Occipital lobe (tissue), 2 donors: ENCODE measurements around the gene SOX8. TPM values are rescaled to one million over a fixed set of nuclear protein-coding genes. Genes with fewer than 3 reads are reported as not detected.
A peak's percentile ranks its signal among the peaks of the same experiment; 100 is the strongest.

Source experiments
- DNase-seq: peaks from one replicate; lab custom pipeline; 2025; lab: John Stamatoyannopoulos, UW
- total RNA-seq: library from RNA; depleted of rRNA; stranded (reverse); fragments of >200 nt; gene quantifications from one replicate; pipeline ENCODE4 v1.2.3, GENCODE V29; 2014

SOX8 gene
- total RNA-seq, 1 donor from 2014 or later = 20.1 TPM

- no peak for DNase-seq
Observed at GRCh38 chr16:1005286-1005685, 23.7 kb downstream of the SOX8 start.

GRCh38 chr16:1006781-1007180, 25.2 kb downstream of the SOX8 start:
- no peak for DNase-seq

GRCh38 chr16:1007284-1007850, 25.8 kb downstream of the SOX8 start:
- DNase-seq = no peak

GRCh38 chr16:1008085-1008484, 26.5 kb downstream of the SOX8 start:
- no peak for DNase-seq

GRCh38 chr16:1009358-1010150, 28.0 kb downstream of the SOX8 start:
- DNase-seq = no peak

- DNase-seq = no peak
Observed at GRCh38 chr16:1010251-1010650, 28.7 kb downstream of the SOX8 start.

GRCh38 chr16:1010815-1011214, 29.2 kb downstream of the SOX8 start:
- no peak for DNase-seq

- no peak for DNase-seq
Observed at GRCh38 chr16:1011316-1012082, 29.9 kb downstream of the SOX8 start.

- DNase-seq = no peak
Observed at GRCh38 chr16:1012135-1012534, 30.6 kb downstream of the SOX8 start.

GRCh38 chr16:1012722-1013592, 31.4 kb downstream of the SOX8 start:
- DNase-seq = no peak

GRCh38 chr16:1013593-1013900, 32.0 kb downstream of the SOX8 start:
- DNase-seq = no peak

- no peak for DNase-seq
Observed at GRCh38 chr16:1014221-1014620, 32.7 kb downstream of the SOX8 start.

- no peak for DNase-seq
Observed at GRCh38 chr16:1014771-1015495, 33.4 kb downstream of the SOX8 start.

GRCh38 chr16:1018447-1019198, 37.1 kb downstream of the SOX8 start:
- DNase-seq = no peak

- DNase-seq = peak; percentile 75
Observed at GRCh38 chr16:1019231-1020090, 37.9 kb downstream of the SOX8 start.

- DNase-seq = no peak
Observed at GRCh38 chr16:1020091-1020399, 38.5 kb downstream of the SOX8 start.

GRCh38 chr16:1020591-1020990, 39.0 kb downstream of the SOX8 start:
- DNase-seq = no peak

- no peak for DNase-seq
Observed at GRCh38 chr16:1021553-1022160, 40.1 kb downstream of the SOX8 start.

- no peak for DNase-seq
Observed at GRCh38 chr16:1022466-1022865, 40.9 kb downstream of the SOX8 start.
